EH (cell line): ENCODE results near the gene HBE1.
"Not testable (repeated sequence)": the region's sequence is repeated elsewhere in the genome, so short reads cannot be mapped to it uniquely, and the experiment has no call there.

Experiments used
- DNase-seq: peaks from one replicate; pipeline ENCODE4 v3.0.0-alpha.2; 2015; ENCODE audit warnings: low read depth

The HBE1 gene

GRCh38 chr11:5285703-5286340 is 16.1 kb upstream of the HBE1 start:
- DNase-seq: no peak

DNA sequence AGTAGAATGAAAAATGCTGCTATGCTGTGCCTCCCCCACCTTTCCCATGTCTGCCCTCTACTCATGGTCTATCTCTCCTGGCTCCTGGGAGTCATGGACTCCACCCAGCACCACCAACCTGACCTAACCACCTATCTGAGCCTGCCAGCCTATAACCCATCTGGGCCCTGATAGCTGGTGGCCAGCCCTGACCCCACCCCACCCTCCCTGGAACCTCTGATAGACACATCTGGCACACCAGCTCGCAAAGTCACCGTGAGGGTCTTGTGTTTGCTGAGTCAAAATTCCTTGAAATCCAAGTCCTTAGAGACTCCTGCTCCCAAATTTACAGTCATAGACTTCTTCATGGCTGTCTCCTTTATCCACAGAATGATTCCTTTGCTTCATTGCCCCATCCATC is 14.9 kb upstream of the HBE1 start:
- DNase-seq: no peak

DNA sequence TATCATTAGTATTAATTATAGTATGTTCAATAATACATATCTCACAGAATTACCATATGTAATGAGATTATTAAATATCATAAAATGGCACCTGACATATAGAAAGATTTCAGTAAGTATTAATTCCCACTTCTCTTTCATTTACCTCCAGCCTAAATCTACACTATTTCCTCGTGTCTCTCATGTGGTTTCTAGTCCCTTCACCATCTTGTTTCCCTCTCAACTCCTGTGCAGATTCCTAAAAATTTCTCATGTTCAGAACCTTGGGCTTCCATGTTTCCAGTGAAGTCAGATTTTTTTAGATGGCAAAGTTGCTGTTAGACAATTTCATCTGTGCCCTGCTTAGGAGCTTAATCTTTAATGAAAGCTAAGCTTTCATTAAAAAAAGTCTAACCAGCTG is 14.1 kb upstream of the HBE1 start:
- no peak for DNase-seq

DNA sequence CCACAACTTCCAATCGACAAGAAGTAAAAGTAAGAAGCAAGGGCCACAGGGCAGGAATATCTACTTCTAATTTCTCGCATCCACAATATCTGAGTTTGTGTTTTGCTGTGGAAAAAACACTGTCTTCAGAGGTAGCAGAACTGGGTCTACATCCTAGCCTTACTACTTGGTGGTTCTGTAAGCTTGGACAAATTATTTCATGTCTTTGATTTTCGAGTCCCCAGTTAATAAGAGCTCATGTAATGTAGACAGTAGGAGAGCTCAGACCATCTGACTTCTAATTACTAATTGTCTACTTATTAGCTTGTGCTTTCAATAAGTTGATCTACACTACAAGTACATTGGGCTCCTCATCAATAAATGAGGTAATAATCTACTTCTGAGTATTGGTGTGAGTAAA is 13.3 kb upstream of the HBE1 start:
- DNase-seq: no peak

DNA sequence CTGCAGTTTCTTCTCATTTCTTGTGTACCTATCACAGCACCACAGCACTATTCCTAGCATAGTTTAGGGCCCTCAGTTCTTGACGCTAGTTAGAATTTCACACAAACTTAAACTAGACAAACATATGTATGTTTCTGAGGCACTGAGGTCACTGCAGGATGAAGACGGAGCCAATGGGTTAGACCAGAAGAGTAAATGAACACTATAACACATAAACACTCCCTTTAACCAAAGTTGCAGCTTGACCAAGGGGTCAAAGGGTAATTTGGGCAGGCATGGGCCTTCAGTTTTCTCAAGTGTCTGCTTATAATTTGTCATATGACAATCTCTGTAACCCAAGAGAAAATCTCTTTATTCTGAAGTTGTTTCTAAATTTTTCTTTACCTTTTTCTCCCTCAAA is 12.9 kb upstream of the HBE1 start:
- DNase-seq: no peak

GRCh38 chr11:5281596-5281995 is 11.9 kb upstream of the HBE1 start:
- DNase-seq: no peak

- DNase-seq: peak; percentile 99
Measured at GRCh38 chr11:5280582-5281102, 10.9 kb upstream of the HBE1 start.

GRCh38 chr11:5279471-5280090 is 9.8 kb upstream of the HBE1 start:
- DNase-seq: peak; percentile 11

GRCh38 chr11:5277807-5278382 is 8.2 kb upstream of the HBE1 start:
- DNase-seq: no peak

- DNase-seq: no peak
Measured at GRCh38 chr11:5276697-5277096, 7.0 kb upstream of the HBE1 start.

DNA sequence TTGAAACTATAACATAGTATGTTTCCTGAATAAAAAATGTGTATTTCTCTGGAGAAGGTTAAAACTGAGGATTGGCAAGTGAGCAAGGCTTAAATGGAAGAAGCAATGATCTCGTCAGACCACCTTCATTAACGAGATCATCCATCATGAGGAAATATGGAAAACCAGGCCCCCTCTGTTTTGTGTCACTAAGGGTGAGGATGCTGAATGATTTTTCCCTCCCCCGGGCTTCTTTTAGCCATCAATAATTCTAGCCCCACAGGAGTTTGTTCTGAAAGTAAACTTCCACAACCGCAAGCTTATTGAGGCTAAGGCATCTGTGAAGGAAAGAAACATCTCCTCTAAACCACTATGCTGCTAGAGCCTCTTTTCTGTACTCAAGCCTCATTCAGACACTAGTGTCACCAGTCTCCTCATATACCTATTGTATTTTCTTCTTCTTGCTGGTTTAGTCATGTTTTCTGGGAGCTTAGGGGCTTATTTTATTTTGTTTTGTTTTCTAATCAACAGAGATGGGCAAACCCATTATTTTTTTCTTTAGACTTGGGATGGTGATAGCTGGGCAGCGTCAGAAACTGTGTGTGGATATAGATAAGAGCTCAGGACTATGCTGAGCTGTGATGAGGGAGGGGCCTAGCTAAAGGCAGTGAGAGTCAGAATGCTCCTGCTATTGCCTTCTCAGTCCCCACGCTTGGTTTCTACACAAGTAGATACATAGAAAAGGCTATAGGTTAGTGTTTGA is 5.8 kb upstream of the HBE1 start:
- no peak for DNase-seq

GRCh38 chr11:5274395-5274794 is 4.7 kb upstream of the HBE1 start:
- DNase-seq: no peak

DNA sequence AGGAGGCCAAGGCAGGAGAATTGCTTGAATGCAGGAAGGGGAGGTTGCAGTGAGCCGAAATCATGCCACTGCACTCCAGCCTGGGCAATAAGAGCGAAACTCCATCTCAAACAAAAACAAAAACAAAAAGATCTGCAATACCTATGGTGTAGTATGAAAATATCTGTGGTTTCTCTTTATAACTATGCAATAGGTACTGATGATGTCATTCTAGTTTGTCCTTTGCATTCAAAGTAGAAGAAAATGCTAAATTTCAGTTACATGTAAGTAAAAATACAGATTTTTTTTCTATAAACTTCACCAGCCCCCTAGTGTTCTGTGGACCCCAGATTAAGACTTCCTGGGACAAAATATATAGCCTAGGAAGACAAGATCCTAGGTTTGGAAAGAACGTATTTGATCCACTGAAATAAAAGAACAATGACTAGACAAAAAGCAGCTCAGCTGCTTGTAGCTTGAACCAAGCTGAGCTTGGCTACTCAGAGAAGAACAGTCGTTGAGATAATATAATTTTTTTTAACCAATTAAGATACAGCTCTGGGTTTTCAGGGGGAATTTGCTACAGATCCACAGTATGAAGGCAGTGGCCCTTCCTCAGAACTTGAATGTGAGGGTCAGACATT is 2.8 kb upstream of the HBE1 start:
- no peak for DNase-seq

DNA sequence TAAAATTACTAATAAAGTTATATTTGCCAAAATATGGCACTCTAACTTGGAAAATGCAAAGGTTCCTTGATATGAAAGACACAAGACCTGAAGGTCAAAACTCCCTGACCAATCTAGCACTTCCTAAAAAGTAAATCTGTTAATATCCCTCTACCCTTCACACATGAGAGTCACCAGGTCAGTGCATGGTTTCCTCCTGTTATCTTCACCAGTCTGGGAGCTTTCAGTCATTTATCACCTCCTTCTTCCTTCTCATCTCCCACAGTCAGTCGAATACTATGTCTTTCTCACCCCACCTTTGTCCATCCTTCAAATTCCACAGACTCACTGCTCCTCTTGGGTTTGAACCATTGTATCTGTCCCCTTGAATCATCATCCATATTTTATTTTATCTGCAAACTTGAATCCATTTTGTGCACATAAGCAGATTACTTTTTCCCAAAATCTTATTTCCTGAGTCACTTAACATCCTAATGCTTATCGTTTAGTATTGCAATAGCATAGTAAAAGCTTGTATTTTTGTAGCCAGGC is 2.6 kb downstream of the HBE1 start:
- DNase-seq: no peak

DNA sequence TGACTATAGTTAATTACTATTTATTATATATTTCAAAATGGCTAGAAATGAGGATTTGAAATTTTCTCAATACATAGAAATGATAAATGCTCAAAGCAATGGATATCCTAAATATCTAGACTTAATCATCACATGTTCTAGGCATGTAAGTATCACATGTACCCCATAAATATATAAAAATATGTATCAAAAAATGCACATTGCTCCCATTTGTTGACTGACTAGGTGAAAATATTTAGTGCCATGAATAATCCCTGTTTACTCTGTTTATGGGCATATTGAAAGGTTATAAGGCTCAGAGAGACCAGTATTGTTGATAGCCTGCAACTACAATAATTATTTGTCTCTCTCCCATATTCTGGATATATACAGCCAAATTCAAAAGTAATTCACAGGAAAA is 3.1 kb downstream of the HBE1 start:
- no peak for DNase-seq

GRCh38 chr11:5265832-5266231 is 3.9 kb downstream of the HBE1 start:
- DNase-seq: no peak

DNA sequence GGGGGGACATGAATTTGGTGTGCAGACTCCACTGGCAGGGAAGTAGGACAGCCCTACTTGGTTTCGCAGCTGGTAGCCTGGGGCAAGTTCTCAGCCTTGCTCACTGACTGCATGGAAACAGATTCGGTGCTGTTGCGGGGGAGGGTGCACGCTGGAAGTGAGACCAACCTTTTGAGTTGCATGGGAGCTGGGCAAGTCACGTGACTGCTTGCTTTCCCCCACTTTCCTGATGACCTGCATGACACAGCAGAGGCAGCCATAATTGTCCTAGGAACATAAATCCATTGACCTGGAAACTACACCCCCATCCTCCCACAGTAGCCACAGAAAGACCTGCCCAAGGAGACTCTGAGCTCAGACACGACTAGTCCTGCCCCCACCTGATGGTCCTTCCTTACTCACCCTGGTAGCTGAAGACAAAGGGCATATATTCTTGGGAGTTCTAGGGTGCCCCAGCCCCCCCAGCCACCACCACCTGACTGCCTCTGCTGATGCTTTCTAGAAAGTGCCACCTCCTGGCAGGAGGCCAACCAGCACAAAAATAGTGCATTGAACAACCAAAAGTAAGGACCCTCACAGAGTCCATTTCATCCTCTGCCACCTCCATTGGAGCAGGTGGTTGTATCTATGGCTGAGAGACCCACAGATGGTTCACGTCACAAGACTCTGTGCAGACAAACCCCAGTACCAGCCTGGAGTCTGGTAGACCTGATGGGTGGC is 11.0 kb downstream of the HBE1 start:
- no peak for DNase-seq

DNA sequence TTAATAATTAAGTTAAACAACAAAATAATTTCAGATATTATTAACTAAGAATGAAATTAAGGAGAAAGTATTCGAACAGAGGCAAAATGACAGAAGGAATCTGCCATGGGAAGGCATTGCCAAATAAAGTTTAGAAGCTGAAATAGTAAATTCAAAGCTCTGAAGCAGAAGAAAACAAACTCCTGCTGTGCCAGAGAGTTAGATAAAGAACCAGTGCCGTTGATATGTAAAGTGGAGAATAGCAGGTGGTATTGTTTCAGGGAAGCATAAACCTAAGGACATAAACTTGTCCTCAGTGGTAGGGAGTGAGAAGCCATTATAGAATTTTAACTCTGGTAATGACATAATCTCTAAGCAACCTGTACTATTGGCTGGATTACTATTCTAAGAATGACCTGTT is 12.4 kb downstream of the HBE1 start:
- no peak for DNase-seq

GRCh38 chr11:5254646-5255413 is 14.9 kb downstream of the HBE1 start, which contains the start of gene HBG2:
HBG2 (minus strand) TSS chr11:5254781; CDS start chr11:5254728, 53 bp downstream.
- not testable (repeated sequence) for DNase-seq

DNA sequence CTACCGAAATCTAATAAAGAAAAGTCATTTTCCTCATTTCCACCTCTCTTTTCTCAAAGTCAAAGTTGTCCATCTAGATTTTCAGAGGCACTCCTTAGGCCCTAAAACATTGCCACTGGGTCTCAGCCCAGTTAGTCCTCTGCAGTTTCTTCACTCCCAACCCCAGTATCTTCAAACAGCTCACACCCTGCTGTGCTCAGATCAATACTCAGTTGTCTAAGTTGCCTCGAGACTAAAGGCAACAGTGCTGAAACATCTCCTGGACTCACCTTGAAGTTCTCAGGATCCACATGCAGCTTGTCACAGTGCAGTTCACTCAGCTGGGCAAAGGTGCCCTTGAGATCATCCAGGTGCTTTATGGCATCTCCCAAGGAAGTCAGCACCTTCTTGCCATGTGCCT is 15.7 kb downstream of the HBE1 start:
- not testable (repeated sequence) for DNase-seq

DNA sequence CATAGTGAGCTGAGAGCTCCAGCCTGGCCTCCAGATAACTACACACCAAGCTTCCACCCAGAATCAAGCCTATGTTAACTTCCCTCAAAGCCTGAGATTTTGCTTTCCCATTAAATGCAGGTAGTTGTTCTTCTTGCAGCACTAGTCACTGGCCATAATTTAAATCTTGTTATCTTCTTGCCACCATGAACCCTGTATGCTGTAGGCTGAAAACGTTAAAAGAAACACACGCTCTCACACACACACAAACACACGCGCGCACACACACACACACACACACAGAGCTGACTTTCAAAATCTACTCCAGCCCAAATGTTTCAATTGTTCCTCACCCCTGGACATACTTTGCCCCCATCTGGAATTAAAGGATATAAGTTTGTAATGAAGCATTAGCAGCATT is 16.3 kb downstream of the HBE1 start:
- not testable (repeated sequence) for DNase-seq
